HG03520 (cell line): ENCODE measurements around the gene FOXL1.

Experiments
- ATAC-seq: cut with Tn5 transposase; IDR thresholded peaks from one replicate; pipeline ENCODE4 v1.9.1; 2021; ENCODE audit warnings: mild to moderate bottlenecking, moderate library complexity; ENCODE audit not compliant: unreplicated experiment

The FOXL1 gene

GRCh38 chr16:86567701-86568581 lies 10.4 kb upstream of the FOXL1 start:
- ATAC-seq, result no peak

- ATAC-seq, result no peak
Measured at GRCh38 chr16:86568677-86569623, 9.4 kb upstream of the FOXL1 start.

GRCh38 chr16:86569701-86570447 lies 8.5 kb upstream of the FOXL1 start:
- no peak for ATAC-seq

GRCh38 chr16:86570558-86571529 lies 7.5 kb upstream of the FOXL1 start:
- no peak for ATAC-seq

- ATAC-seq, result no peak
Measured at GRCh38 chr16:86571530-86571915, 6.8 kb upstream of the FOXL1 start.

GRCh38 chr16:86572041-86572521 lies 6.3 kb upstream of the FOXL1 start:
- ATAC-seq, result no peak

- no peak for ATAC-seq
Measured at GRCh38 chr16:86572606-86573005, 5.7 kb upstream of the FOXL1 start.

GRCh38 chr16:86573215-86573614 lies 5.1 kb upstream of the FOXL1 start:
- ATAC-seq, result no peak

GRCh38 chr16:86573646-86574508 lies 4.5 kb upstream of the FOXL1 start:
- ATAC-seq, result no peak

- no peak for ATAC-seq
Measured at GRCh38 chr16:86574646-86575045, 3.7 kb upstream of the FOXL1 start.

GRCh38 chr16:86575095-86575685 lies 3.2 kb upstream of the FOXL1 start:
- ATAC-seq, result no peak

- ATAC-seq, result no peak
Measured at GRCh38 chr16:86575754-86576557, 2.4 kb upstream of the FOXL1 start.

GRCh38 chr16:86576591-86577313 lies 1.6 kb upstream of the FOXL1 start:
- ATAC-seq, result no peak

- no peak for ATAC-seq
Measured at GRCh38 chr16:86577314-86577971, 906 bp upstream of the FOXL1 start.

GRCh38 chr16:86578611-86579267 lies 390 bp downstream of the FOXL1 start:
- no peak for ATAC-seq
